Esophagus muscularis mucosa (tissue), 4 donors: Measurements from ENCODE around the gene PMEL. TPM values are rescaled to one million over a fixed set of nuclear protein-coding genes. Genes with fewer than 3 reads are reported as not detected.

Source experiments
- DNase-seq: peaks from one replicate; pipeline ENCODE4 v3.0.0-alpha.2; 2017; ENCODE audit errors: extremely low spot score
- H3K27ac ChIP-seq, 4 donors: fragments of 200-600 bp; sonication (generic); replicated peaks in 1 of 4; 1 replicate in 3 of 4; 2 replicates in 1 of 4; pipeline ENCODE4 v1.5.1; 2016 to 2019; ENCODE audit warnings: mild to moderate bottlenecking in 1 of 4
- H3K27me3 ChIP-seq, 4 donors: fragments of 200-600 bp; sonication (generic); one replicate each; pipeline versions ENCODE4 v1.5.1 to v1.6.0; 2016 to 2019
- H3K36me3 ChIP-seq, 4 donors: fragments of 200-600 bp; sonication (generic); one replicate each; pipeline ENCODE4 v1.5.1; 2016 to 2019
- H3K4me1 ChIP-seq, 4 donors: fragments of 200-600 bp; sonication (generic); one replicate each; pipeline ENCODE4 v1.5.1; 2016 to 2019
- H3K4me3 ChIP-seq, 4 donors: fragments of 200-600 bp; sonication (generic); 1 replicate in 2 of 4; 2 replicates in 2 of 4; pipeline ENCODE4 v1.5.1; 2016 to 2019; ENCODE audit warnings: mild to moderate bottlenecking in 4 of 4, moderate library complexity in 1 of 4
- H3K9me3 ChIP-seq, 4 donors: fragments of 200-600 bp; sonication (generic); 1 replicate in 3 of 4; 2 replicates in 1 of 4; pipeline ENCODE4 v1.5.1; 2016 to 2019
- EP300 ChIP-seq: sonication (generic); formaldehyde crosslinking; IDR thresholded peaks from one replicate; pipeline ENCODE4 v1.6.1; 2017; ENCODE audit warnings: antibody characterized with exemption
- POLR2A ChIP-seq: fragments of 450-650 bp; IDR thresholded peaks from one replicate; pipeline ENCODE4 v1.6.1; 2017; ENCODE audit warnings: antibody characterized with exemption, moderate library complexity, mild to moderate bottlenecking, low read depth
- POLR2AphosphoS5 ChIP-seq, 2 donors: sonication (generic); formaldehyde crosslinking; IDR thresholded peaks; one replicate each; pipeline ENCODE4 v1.6.1; 2017; ENCODE audit warnings: antibody characterized with exemption in 2 of 2
- WGBS: methylation state at CpG from one replicate; pipeline ENCODE4 v1.1.5; 2018; 5-methylcytosine and 5-hydroxymethylcytosine counted together
- intact Hi-C: fragments of 100-400 bp; cut with DNase I; formaldehyde crosslinking; loops from one replicate; pipeline ENCODE4 v1.15.1; 2023
- total RNA-seq, 4 donors: library from RNA; depleted of rRNA; stranded (reverse); fragments of >200 nt; gene quantifications; one replicate each; pipeline versions ENCODE4 v1.1.0 to v1.2.1, GENCODE V29; 2016
- TF ChIP-seq, protein P1 (sequence below), 3 experiments: fragments of 200-600 bp in 2 of 3; fragments of 450-650 bp in 1 of 3; sonication (generic) in 2 of 3; IDR thresholded peaks; one replicate each; pipeline ENCODE4 v1.5.1; 2017 to 2019; ENCODE audit warnings: antibody characterized with exemption in 3 of 3, mild to moderate bottlenecking in 2 of 3, moderate library complexity in 1 of 3

PMEL gene
- total RNA-seq, 4 donors from 2014 or later, result 0.66 to 2.2 TPM; not detected in 2

DNA sequence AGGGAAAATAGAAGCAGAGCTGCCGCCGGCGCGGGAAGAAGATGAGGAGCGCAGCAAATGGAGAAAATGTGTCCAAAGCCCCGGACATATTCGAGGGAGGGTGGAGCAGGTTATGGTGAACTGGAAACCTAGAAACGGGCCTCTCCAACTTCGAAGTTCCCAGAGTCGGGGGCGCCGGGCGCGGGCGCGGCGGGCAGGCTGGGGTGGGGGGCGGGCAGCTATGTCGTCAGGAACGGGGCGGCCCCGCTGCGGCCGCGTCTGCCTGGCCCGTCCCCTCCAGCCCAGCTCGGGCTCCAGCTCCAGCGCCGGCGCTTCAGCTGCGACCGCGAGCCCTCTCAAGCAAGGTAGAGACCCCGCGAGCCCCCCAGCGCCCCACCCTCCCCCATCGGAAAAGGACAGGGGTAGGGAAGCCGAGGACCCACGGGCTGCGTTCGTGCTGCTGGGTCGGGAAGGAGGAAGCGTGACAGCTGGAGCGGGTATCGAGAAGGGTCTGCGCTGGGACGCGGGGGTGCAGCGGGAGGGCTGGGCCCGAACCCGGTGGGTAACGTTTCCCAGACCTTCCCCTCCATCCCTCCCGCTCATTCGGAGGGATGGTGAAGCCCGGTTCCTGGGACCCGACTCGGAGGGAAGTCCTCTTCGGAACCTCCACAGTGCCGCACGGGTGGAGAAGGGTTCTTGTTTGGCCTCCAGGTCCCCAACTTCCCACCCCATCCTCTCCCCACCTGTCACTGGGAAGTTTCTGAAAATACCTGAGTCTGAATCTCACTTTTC lies 33.9 kb downstream of the PMEL start:
- intact Hi-C loops, result loop anchor here (5.0 kb wide), 1 partner anchor 35 kb away; the partner anchor contains the start of genes CDK2 and PMEL

DNA sequence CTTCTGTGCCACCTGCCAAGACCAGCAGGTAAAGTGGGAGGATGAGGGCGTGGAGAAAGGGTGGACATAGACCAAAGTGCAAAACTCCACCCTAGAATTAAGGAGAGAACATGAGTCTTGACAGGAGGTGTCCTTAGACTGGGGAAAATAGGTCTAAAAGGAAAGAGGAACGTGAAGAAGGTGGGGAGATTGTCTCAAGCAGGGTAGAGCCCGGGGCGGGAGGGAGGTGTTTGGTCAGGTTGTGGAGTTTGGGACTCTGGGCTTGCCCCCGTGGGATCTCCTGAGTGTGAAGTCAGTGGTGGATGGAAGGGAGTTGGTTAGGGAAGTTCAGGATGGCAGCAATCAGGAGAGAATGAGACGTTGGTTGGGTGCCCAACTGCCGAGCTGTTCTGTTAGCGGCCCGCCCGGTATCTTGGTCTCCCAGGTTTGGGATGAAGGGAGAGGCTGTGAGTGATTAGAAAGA lies 34.5 kb downstream of the PMEL start:
- no peaks in the 10 kb centered on the region for H3K9me3 ChIP-seq
- H3K4me1 ChIP-seq, result peaks cover 35 to 80% (median 63%) of the 10 kb centered on the region in 4 donors
- no peaks in the 10 kb centered on the region for H3K36me3 ChIP-seq
- peak overlapping the region; percentile 67 to 82 (median 76) for H3K4me3 ChIP-seq
- TF ChIP-seq EP300 (no peak), POLR2A (no peak), POLR2AphosphoS5 (IDR thresholded peaks at IDR 0.05) (no peak)
- H3K27ac ChIP-seq, result peak overlapping the region; percentile 86 to 97 (median 88)
- intact Hi-C loops, result loop anchor here (5.0 kb wide), 1 partner anchor 36 kb away; the partner anchor contains the start of genes CDK2 and PMEL
- WGBS, result 12% methylated on average over 10 of the region's 10 CpGs
- no peak for DNase-seq
- H3K27me3 ChIP-seq, result no peaks in the 10 kb centered on the region

More for the DNA sequence above, 33.9 kb downstream of the PMEL start:
- peak overlapping the region; percentile 86 to 97 (median 88) for H3K27ac ChIP-seq
- H3K4me3 ChIP-seq, result peak overlapping the region; percentile 67 to 82 (median 76)
- no peaks in the 10 kb centered on the region for H3K36me3 ChIP-seq
- 0% methylated on average over 19 of the region's 60 CpGs for WGBS
- H3K4me1 ChIP-seq, result peaks cover 34 to 77% (median 61%) of the 10 kb centered on the region in 4 donors
- H3K27me3 ChIP-seq, result no peaks in the 10 kb centered on the region
- no peaks in the 10 kb centered on the region for H3K9me3 ChIP-seq
- no peak for DNase-seq
- TF ChIP-seq POLR2AphosphoS5 (IDR thresholded peaks at IDR 0.05), result peak; percentile 41 to 65
- no peak for TF ChIP-seq EP300

DNA sequence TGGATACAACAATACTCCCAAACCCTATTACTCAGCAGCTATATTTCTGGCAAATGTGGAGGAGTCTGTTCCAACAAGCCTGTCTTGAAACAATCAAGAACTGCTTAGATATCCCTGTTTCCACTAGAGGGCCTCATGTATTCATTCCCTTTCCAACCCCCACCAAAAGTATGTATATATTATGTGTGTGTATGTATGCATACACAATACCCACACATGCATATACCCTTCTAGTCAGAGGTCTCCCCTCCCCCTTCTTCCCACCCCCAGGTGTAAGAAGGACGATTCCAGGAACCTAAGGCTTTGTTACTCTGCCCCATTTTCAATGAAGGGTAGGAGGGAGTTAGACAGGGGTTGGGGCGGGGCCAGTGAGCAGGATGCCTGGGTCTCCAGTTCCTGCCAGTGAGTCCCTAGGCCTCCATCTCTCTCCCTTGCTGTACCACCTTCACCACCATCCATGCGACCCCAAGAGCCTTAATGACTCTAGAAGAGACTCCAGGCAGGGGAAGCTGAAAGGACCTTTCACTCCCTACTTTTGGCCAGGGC lies 35.0 kb downstream of the PMEL start, which contains the start of gene DGKA:
Gene DGKA, plus strand, starts transcription at position 392 of the 546 bp plus-strand sequence. CDS start 5,342 bp downstream, outside the sequence.
- peaks cover 40 to 82% (median 66%) of the 10 kb centered on the region in 4 donors for H3K4me1 ChIP-seq

DNA sequence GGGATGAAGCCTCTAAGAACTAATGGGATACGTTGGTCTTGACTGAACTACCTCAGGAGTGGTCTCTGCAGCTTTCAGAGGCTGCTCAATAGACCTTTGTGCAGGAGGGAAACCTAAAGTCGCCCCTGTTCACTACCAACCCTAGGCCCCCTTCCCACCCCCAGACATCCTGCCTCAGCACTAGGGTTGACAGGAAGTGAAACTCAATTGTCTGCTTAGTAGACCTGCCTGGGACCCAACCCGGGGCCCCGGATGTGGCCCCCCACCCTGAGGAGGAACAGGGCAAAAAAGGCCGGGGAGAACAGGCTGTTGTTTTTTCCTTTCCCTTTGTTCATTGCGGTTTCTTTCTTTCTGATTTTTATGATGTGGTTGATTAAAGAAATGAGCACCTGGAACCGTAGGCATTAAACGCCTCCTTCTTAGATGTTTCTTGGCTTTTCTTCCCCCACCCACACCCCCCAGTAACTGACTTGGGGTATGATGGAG lies 36.5 kb downstream of the PMEL start:
- no peaks in the 10 kb centered on the region for H3K36me3 ChIP-seq
- peaks cover 41 to 77% (median 65%) of the 10 kb centered on the region in 4 donors for H3K4me1 ChIP-seq
- intact Hi-C loops, result loop anchor here (5.0 kb wide), 1 partner anchor 102 kb away; the partner anchor contains the start of gene DNAJC14
- peak overlapping the region; percentile 10 to 97 (median 94) for H3K27ac ChIP-seq
- WGBS, result 57% methylated on average over 7 of the region's 8 CpGs
- no peak overlapping the region for H3K4me3 ChIP-seq
- H3K9me3 ChIP-seq, result no peaks in the 10 kb centered on the region
- no peak for DNase-seq
- no peak for TF ChIP-seq POLR2A
- no peak for TF ChIP-seq POLR2AphosphoS5 (IDR thresholded peaks at IDR 0.05)
- TF ChIP-seq, protein P1, sequence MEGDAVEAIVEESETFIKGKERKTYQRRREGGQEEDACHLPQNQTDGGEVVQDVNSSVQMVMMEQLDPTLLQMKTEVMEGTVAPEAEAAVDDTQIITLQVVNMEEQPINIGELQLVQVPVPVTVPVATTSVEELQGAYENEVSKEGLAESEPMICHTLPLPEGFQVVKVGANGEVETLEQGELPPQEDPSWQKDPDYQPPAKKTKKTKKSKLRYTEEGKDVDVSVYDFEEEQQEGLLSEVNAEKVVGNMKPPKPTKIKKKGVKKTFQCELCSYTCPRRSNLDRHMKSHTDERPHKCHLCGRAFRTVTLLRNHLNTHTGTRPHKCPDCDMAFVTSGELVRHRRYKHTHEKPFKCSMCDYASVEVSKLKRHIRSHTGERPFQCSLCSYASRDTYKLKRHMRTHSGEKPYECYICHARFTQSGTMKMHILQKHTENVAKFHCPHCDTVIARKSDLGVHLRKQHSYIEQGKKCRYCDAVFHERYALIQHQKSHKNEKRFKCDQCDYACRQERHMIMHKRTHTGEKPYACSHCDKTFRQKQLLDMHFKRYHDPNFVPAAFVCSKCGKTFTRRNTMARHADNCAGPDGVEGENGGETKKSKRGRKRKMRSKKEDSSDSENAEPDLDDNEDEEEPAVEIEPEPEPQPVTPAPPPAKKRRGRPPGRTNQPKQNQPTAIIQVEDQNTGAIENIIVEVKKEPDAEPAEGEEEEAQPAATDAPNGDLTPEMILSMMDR (IDR thresholded peaks at IDR 0.05), result no peak
- TF ChIP-seq EP300, result no peak
- H3K27me3 ChIP-seq, result no peaks in the 10 kb centered on the region

More for the DNA sequence above, 35.0 kb downstream of the PMEL start, which contains the start of gene DGKA:
- no peaks in the 10 kb centered on the region for H3K36me3 ChIP-seq
- H3K27me3 ChIP-seq, result no peaks in the 10 kb centered on the region
- TF ChIP-seq, protein P1 (IDR thresholded peaks at IDR 0.05), result peak; percentile 39 to 59 (median 49)
- TF ChIP-seq POLR2A (no peak), POLR2AphosphoS5 (IDR thresholded peaks at IDR 0.05) (peak in 1 of 2 donors; percentile 32)
- H3K27ac ChIP-seq, result peak within 1 kb of the TSS; percentile 86 to 97 (median 88)
- no peaks in the 10 kb centered on the region for H3K9me3 ChIP-seq
- H3K4me3 ChIP-seq, result peak within 1 kb of the TSS; percentile 67 to 82 (median 76)
- DNase-seq, result no peak
- intact Hi-C loops, result loop anchor here (5.0 kb wide), 1 partner anchor 36 kb away; the partner anchor contains the start of genes CDK2 and PMEL
- WGBS, result 39% methylated on average over 3 of the region's 3 CpGs

DNA sequence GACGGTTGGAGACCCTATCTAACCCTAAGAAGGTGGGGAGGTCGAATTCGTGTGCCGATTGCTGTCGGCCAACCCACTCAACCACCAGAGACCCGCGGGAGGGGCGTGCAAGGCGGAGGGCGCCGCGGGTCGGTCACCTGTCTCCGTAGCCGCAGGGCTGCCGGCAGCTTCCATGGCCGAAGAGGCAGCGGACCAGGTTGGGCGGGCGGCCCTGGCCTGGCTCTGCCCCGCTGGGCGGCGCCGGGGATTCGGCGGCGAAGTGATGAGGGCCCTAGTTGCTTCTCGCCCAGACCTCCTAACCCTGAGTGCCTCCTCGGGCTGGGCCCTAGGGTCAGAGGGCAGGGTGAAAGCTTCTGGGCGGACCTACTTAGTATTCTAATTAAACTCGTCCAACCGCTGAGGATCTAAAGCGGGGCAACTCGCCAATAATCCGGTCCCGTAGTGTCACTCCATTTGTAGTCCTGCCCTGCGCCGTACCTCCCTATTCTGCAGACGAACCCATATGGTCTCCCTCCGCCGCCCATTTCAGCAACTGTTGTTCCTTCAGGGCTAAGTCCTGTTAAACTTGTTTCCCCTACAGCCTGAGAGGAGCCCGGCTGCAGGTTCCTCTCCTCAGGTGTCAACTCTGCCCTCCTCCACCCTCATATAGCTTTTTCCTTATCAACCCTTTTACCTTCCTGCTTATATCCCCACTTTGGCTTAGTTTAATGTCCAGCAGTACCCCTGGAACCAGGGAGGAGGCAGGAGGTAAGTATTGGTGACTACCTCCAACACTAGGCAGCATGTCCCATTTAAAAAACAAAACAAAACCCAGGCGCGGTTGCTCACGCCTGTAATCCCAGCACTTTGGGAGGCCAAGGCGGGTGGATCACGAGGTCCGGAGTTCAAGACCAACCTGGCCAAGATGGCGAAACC lies 38.0 kb downstream of the PMEL start, which contains the start of gene PYM1:
Gene PYM1, minus strand, starts transcription at position 307 of the 915 bp plus-strand sequence. Its CDS starts 133 bp downstream, at position 174.
- intact Hi-C loops, result loop anchor here (5.0 kb wide), 1 partner anchor 101 kb away; the partner anchor contains the start of gene DNAJC14
- H3K36me3 ChIP-seq, result peaks cover 0 to 14% (median 5%) of the 10 kb centered on the region in 4 donors
- 14% methylated on average over 28 of the region's 49 CpGs for whole genome bisulfite sequencing

More for the DNA sequence above, 38.0 kb downstream of the PMEL start, which contains the start of gene PYM1:
- Histone ChIP-seq H3K4me3 (peak within 1 kb of the TSS; percentile 79 to 90 (median 89)), H3K27ac (peak within 1 kb of the TSS; percentile 92 to 98 (median 96)), H3K27me3 (no peaks in the 10 kb centered on the region), H3K9me3 (no peaks in the 10 kb centered on the region), H3K4me1 (peaks cover 36 to 64% (median 54%) of the 10 kb centered on the region in 4 donors)
- DNase-seq, result peak; percentile 93
- TF ChIP-seq POLR2A (peak; percentile 47), POLR2AphosphoS5 (IDR thresholded peaks at IDR 0.05) (peak; percentile 34 to 71)
- TF ChIP-seq, protein P1 (IDR thresholded peaks at IDR 0.05), result no peak
